Spleen (tissue), 7 donors: ENCODE measurements around the gene LNX2.

ENCODE experiments used
- POLR2AphosphoS5 ChIP-seq, 3 donors: sonication (generic); formaldehyde crosslinking; IDR thresholded peaks; one replicate each; pipeline ENCODE4 v1.5.1; 2017; ENCODE audit warnings: antibody characterized with exemption in 3 of 3
- TF ChIP-seq, protein P1 (sequence below), 11 experiments: fragments of 200-600 bp in 7 of 11; fragments of 450-650 bp in 4 of 11; sonication (generic) in 4 of 11; IDR thresholded peaks in 8 of 11; conservative IDR thresholded peaks in 3 of 11; 1 replicate in 7 of 11; 2 replicates in 4 of 11; pipeline versions ENCODE4 v1.4.0 to v1.8.0; 2016 to 2021; ENCODE audit warnings: antibody characterized with exemption in 11 of 11, inconsistent platforms in 4 of 11, mild to moderate bottlenecking in 1 of 11
- donor health status: DM: no; HTN: no; CAD: no; lungs with moderate emphysema.
- donor health status: DM: no; HTN: no; CAD: no.
- donor health status: DM: no; HTN: no; CAD: no.

DNA sequence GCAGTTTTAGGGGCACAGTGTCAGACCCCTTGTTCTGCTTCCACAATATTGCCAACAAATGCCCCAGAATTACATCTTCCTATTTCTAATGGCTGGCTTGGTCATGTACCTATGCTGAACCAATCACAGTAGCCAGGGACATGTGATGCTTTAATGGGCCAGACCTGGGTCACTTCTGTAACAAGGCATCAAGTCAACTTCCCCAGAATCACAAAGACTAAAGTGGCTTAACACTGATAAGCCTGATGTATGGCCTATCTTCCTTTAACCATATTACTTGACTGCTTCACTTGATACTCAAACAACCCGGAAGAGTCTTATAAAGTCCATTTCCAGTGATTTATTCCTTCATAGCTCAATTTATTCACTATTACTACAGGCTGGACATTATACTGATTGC, 19.6 kb downstream of the LNX2 start:
- TF ChIP-seq, protein P1, sequence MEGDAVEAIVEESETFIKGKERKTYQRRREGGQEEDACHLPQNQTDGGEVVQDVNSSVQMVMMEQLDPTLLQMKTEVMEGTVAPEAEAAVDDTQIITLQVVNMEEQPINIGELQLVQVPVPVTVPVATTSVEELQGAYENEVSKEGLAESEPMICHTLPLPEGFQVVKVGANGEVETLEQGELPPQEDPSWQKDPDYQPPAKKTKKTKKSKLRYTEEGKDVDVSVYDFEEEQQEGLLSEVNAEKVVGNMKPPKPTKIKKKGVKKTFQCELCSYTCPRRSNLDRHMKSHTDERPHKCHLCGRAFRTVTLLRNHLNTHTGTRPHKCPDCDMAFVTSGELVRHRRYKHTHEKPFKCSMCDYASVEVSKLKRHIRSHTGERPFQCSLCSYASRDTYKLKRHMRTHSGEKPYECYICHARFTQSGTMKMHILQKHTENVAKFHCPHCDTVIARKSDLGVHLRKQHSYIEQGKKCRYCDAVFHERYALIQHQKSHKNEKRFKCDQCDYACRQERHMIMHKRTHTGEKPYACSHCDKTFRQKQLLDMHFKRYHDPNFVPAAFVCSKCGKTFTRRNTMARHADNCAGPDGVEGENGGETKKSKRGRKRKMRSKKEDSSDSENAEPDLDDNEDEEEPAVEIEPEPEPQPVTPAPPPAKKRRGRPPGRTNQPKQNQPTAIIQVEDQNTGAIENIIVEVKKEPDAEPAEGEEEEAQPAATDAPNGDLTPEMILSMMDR (IDR thresholded peaks at IDR 0.05 in 8 of 11, conservative IDR thresholded peaks at IDR 0.05 in 3 of 11) = no peak
- TF ChIP-seq POLR2AphosphoS5 (IDR thresholded peaks at IDR 0.05) = no peak
